ENCODE results near the gene TOM1L2. TPM values are rescaled to one million over a fixed set of nuclear protein-coding genes. Genes with fewer than 3 reads are reported as not detected.

Gene TOM1L2
- total and polyA plus RNA-seq, 2 donors (not counting 1 experiment from before 2014, with no cell fraction given) = 33.9 to 35.9 TPM

- H3K4me2 ChIP-seq (ENCODE audit: extremely low read depth, insufficient read depth, low read length) = no peak overlapping the region
- no peaks in the 10 kb centered on the region for H3K36me3 ChIP-seq (ENCODE audit: control insufficient read depth, insufficient read depth, low read length)
- no peak overlapping the region for H3K27ac ChIP-seq (ENCODE audit: insufficient read depth, low read length)
- no peak overlapping the region for H2AFZ ChIP-seq (ENCODE audit: low read length)
- no peaks in the 10 kb centered on the region for H3K9me3 ChIP-seq (ENCODE audit: control insufficient read depth, insufficient read depth, low read depth, low read length)
- no peak overlapping the region for H3K4me3 ChIP-seq (replicated peaks in 1 of 4; ENCODE audit: control extremely low read depth in 1 of 4, insufficient read depth in 1 of 4, low read depth in 3 of 4, low read length in 4 of 4)
- no peak overlapping the region for H3K9ac ChIP-seq (ENCODE audit: insufficient read depth, low read length)
- no peaks in the 10 kb centered on the region for H3K27me3 ChIP-seq (ENCODE audit: control insufficient read depth, insufficient read depth, low read length)
- H4K20me1 ChIP-seq (ENCODE audit: control insufficient read depth, extremely low read depth, insufficient read depth, low read length) = no peaks in the 10 kb centered on the region
- H3K79me2 ChIP-seq (ENCODE audit: control insufficient read depth, insufficient read depth, low read length) = peaks cover 48% of the 10 kb centered on the region
- DNase-seq (ENCODE audit: low read depth in 2 of 2) = no peak
- TF ChIP-seq CTCF (conservative IDR thresholded peaks at IDR 0.05 in 1 of 2, IDR thresholded peaks at IDR 0.05 in 1 of 2; ENCODE audit: low read depth in 1 of 2, low read length in 2 of 2) (no peak), EZH2 (IDR thresholded peaks at IDR 0.05; ENCODE audit: low read length, missing control alignments) (no peak)
- peaks cover 13% of the 10 kb centered on the region for H3K4me1 ChIP-seq (ENCODE audit: control insufficient read depth, extremely low read depth, insufficient read depth, low read length)
Measured at GRCh38 chr17:17954079-17954478, 18.1 kb downstream of the TOM1L2 start.

- DNase-seq (ENCODE audit: low read depth in 2 of 2) = no peak
- no peaks in the 10 kb centered on the region for H3K36me3 ChIP-seq (ENCODE audit: control insufficient read depth, insufficient read depth, low read length)
- TF ChIP-seq CTCF (conservative IDR thresholded peaks at IDR 0.05 in 1 of 2, IDR thresholded peaks at IDR 0.05 in 1 of 2; ENCODE audit: low read depth in 1 of 2, low read length in 2 of 2) (no peak), EZH2 (IDR thresholded peaks at IDR 0.05; ENCODE audit: low read length, missing control alignments) (no peak)
- H3K27me3 ChIP-seq (ENCODE audit: control insufficient read depth, insufficient read depth, low read length) = no peaks in the 10 kb centered on the region
- H4K20me1 ChIP-seq (ENCODE audit: control insufficient read depth, extremely low read depth, insufficient read depth, low read length) = no peaks in the 10 kb centered on the region
- H3K4me2 ChIP-seq (ENCODE audit: extremely low read depth, insufficient read depth, low read length) = no peak overlapping the region
- no peak overlapping the region for H2AFZ ChIP-seq (ENCODE audit: low read length)
- no peaks in the 10 kb centered on the region for H3K9me3 ChIP-seq (ENCODE audit: control insufficient read depth, insufficient read depth, low read depth, low read length)
- H3K9ac ChIP-seq (ENCODE audit: insufficient read depth, low read length) = no peak overlapping the region
- no peak overlapping the region for H3K4me3 ChIP-seq (replicated peaks in 1 of 4; ENCODE audit: control extremely low read depth in 1 of 4, insufficient read depth in 1 of 4, low read depth in 3 of 4, low read length in 4 of 4)
- H3K79me2 ChIP-seq (ENCODE audit: control insufficient read depth, insufficient read depth, low read length) = peaks cover 43% of the 10 kb centered on the region
- H3K4me1 ChIP-seq (ENCODE audit: control insufficient read depth, extremely low read depth, insufficient read depth, low read length) = peaks cover 11% of the 10 kb centered on the region
- H3K27ac ChIP-seq (ENCODE audit: insufficient read depth, low read length) = no peak overlapping the region
Measured at GRCh38 chr17:17952691-17953090, 19.5 kb downstream of the TOM1L2 start.

GRCh38 chr17:17951524-17951923 is 20.7 kb downstream of the TOM1L2 start:
- H3K79me2 ChIP-seq (ENCODE audit: control insufficient read depth, insufficient read depth, low read length) = peaks cover 40% of the 10 kb centered on the region
- DNase-seq (ENCODE audit: low read depth in 2 of 2) = no peak
- no peaks in the 10 kb centered on the region for H4K20me1 ChIP-seq (ENCODE audit: control insufficient read depth, extremely low read depth, insufficient read depth, low read length)
- H3K9ac ChIP-seq (ENCODE audit: insufficient read depth, low read length) = no peak overlapping the region
- no peak overlapping the region for H3K4me2 ChIP-seq (ENCODE audit: extremely low read depth, insufficient read depth, low read length)
- no peaks in the 10 kb centered on the region for H3K27me3 ChIP-seq (ENCODE audit: control insufficient read depth, insufficient read depth, low read length)
- H3K36me3 ChIP-seq (ENCODE audit: control insufficient read depth, insufficient read depth, low read length) = no peaks in the 10 kb centered on the region
- no peak overlapping the region for H3K4me3 ChIP-seq (replicated peaks in 1 of 4; ENCODE audit: control extremely low read depth in 1 of 4, insufficient read depth in 1 of 4, low read depth in 3 of 4, low read length in 4 of 4)
- TF ChIP-seq EZH2 (IDR thresholded peaks at IDR 0.05; ENCODE audit: low read length, missing control alignments) (no peak), CTCF (conservative IDR thresholded peaks at IDR 0.05 in 1 of 2, IDR thresholded peaks at IDR 0.05 in 1 of 2; ENCODE audit: low read depth in 1 of 2, low read length in 2 of 2) (no peak)
- H3K27ac ChIP-seq (ENCODE audit: insufficient read depth, low read length) = no peak overlapping the region
- no peak overlapping the region for H2AFZ ChIP-seq (ENCODE audit: low read length)
- no peaks in the 10 kb centered on the region for H3K9me3 ChIP-seq (ENCODE audit: control insufficient read depth, insufficient read depth, low read depth, low read length)
- H3K4me1 ChIP-seq (ENCODE audit: control insufficient read depth, extremely low read depth, insufficient read depth, low read length) = peaks cover 10% of the 10 kb centered on the region

Data from fibroblast of lung (primary cell).